ENCODE results near the gene LYPD8.

DNA sequence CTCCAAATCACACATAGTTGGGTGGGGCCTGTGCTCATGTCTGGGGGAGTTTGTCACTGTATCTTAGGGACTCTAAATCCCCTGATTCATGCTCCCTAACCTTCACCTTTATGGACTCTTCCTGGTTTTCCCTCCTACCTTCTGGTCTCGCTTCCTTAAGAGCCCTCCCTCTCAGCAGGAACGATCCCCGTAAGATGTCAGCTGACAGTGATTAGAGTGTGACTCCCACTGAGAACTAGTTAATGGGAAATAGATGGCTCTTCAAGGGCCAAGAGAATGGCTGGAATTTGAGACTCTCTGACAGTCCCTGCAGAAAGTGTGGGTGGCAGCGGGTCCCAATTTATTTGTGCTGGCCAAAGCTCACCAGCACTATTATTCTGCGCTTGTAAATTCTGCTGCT is 22.0 kb downstream of the LYPD8 start:
- TF ChIP-seq, protein P1, sequence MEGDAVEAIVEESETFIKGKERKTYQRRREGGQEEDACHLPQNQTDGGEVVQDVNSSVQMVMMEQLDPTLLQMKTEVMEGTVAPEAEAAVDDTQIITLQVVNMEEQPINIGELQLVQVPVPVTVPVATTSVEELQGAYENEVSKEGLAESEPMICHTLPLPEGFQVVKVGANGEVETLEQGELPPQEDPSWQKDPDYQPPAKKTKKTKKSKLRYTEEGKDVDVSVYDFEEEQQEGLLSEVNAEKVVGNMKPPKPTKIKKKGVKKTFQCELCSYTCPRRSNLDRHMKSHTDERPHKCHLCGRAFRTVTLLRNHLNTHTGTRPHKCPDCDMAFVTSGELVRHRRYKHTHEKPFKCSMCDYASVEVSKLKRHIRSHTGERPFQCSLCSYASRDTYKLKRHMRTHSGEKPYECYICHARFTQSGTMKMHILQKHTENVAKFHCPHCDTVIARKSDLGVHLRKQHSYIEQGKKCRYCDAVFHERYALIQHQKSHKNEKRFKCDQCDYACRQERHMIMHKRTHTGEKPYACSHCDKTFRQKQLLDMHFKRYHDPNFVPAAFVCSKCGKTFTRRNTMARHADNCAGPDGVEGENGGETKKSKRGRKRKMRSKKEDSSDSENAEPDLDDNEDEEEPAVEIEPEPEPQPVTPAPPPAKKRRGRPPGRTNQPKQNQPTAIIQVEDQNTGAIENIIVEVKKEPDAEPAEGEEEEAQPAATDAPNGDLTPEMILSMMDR (IDR thresholded peaks at IDR 0.05) = no peak
- no peak for TF ChIP-seq POLR2A (IDR thresholded peaks at IDR 0.05)

Data from transverse colon (tissue), 3 donors.